WTC11 (cell line): ENCODE data around the gene FYN. TPM values are rescaled to one million over a fixed set of nuclear protein-coding genes. Genes with fewer than 3 reads are reported as not detected.

Experiments used
- ATAC-seq: fragments of 200-7000 bp; cut with Tn5 transposase; 2 replicates; pipeline ENCODE4 v1.10.0; 2021; ENCODE audit warnings: mild to moderate bottlenecking, moderate library complexity
- CTCF ChIA-PET: fragments of 300-600 bp; sonication (Branson Sonifier 250); formaldehyde crosslinking; loops from one replicate; lab custom pipeline; 2021; ENCODE audit warnings: antibody characterized with exemption; lab: Charles Lee
- POLR2A ChIA-PET: fragments of 350-600 bp; sonication (Branson Sonifier 250); formaldehyde crosslinking; loops from one replicate; lab custom pipeline; 2021; ENCODE audit warnings: antibody characterized with exemption; lab: Charles Lee
- DNase-seq: peaks from one replicate; pipeline ENCODE4 v3.0.0; 2021; ENCODE audit warnings: low spot score
- H3K27ac Mint-ChIP-seq: 2 replicates; pipeline ENCODE4 v1.8.0; 2021; ENCODE audit warnings: mixed read lengths
- H3K27me3 Mint-ChIP-seq: 2 replicates; pipeline ENCODE4 v1.8.0; 2021; ENCODE audit warnings: low read depth, mild to moderate bottlenecking, moderate library complexity, mixed read lengths
- H3K36me3 Mint-ChIP-seq: 2 replicates; pipeline ENCODE4 v1.8.0; 2021; ENCODE audit warnings: mixed read lengths
- H3K4me1 Mint-ChIP-seq: 2 replicates; pipeline ENCODE4 v1.8.0; 2022; ENCODE audit warnings: mixed read lengths
- H3K4me3 Mint-ChIP-seq: 2 replicates; pipeline ENCODE4 v1.8.0; 2021; ENCODE audit warnings: mild to moderate bottlenecking, moderate library complexity, mixed read lengths
- H3K9me3 Mint-ChIP-seq: 2 replicates; pipeline ENCODE4 v1.8.0; 2021; ENCODE audit warnings: mixed read lengths
- CREB1 ChIP-seq: sonication (generic); formaldehyde crosslinking; IDR thresholded peaks from 2 replicates; pipeline ENCODE4 v1.8.0; 2023; ENCODE audit warnings: mild to moderate bottlenecking, missing genetic modification reagents
- EMX1 ChIP-seq: fragments of 250-450 bp; sonication (Bioruptor Pico); IDR thresholded peaks from 2 replicates; pipeline ENCODE4 v1.8.0; 2021; ENCODE audit warnings: mild to moderate bottlenecking
- ERG ChIP-seq: fragments of 250-450 bp; sonication (Bioruptor Pico); IDR thresholded peaks from 2 replicates; pipeline ENCODE4 v1.8.0; 2021; ENCODE audit warnings: mild to moderate bottlenecking
- ESRRA ChIP-seq: sonication (generic); formaldehyde crosslinking; IDR thresholded peaks from 2 replicates; pipeline ENCODE4 v1.8.1; 2022; ENCODE audit warnings: mild to moderate bottlenecking, missing genetic modification reagents, borderline replicate concordance
- FOXJ3 ChIP-seq: sonication (generic); formaldehyde crosslinking; IDR thresholded peaks from 2 replicates; pipeline ENCODE4 v1.9.0; 2021; ENCODE audit warnings: missing genetic modification reagents, mild to moderate bottlenecking, borderline replicate concordance
- FOXP4 ChIP-seq: sonication (generic); formaldehyde crosslinking; IDR thresholded peaks from 2 replicates; pipeline ENCODE4 v1.8.0; 2022; ENCODE audit warnings: mild to moderate bottlenecking, missing genetic modification reagents
- IRF1 ChIP-seq: sonication (generic); formaldehyde crosslinking; IDR thresholded peaks from 2 replicates; pipeline ENCODE4 v1.8.0; 2023; ENCODE audit warnings: missing genetic modification reagents
- IRF2 ChIP-seq: sonication (generic); formaldehyde crosslinking; IDR thresholded peaks from 2 replicates; pipeline ENCODE4 v1.8.0; 2022; ENCODE audit warnings: low read depth, missing genetic modification reagents, borderline replicate concordance
- MAX ChIP-seq: sonication (generic); formaldehyde crosslinking; IDR thresholded peaks from 2 replicates; pipeline ENCODE4 v1.8.0; 2022; ENCODE audit warnings: mild to moderate bottlenecking, missing genetic modification reagents
- NFATC4 ChIP-seq: fragments of 250-450 bp; sonication (Bioruptor Pico); IDR thresholded peaks from 2 replicates; pipeline ENCODE4 v1.9.0; 2021; ENCODE audit warnings: mild to moderate bottlenecking
- NFYB ChIP-seq: sonication (generic); formaldehyde crosslinking; conservative IDR thresholded peaks from 2 replicates; pipeline ENCODE4 v1.8.0; 2022; ENCODE audit warnings: low read depth, missing genetic modification reagents
- NR2C2 ChIP-seq: sonication (generic); formaldehyde crosslinking; IDR thresholded peaks from 2 replicates; pipeline ENCODE4 v1.8.0; 2022; ENCODE audit warnings: mild to moderate bottlenecking, missing genetic modification reagents
- RELA ChIP-seq: sonication (generic); formaldehyde crosslinking; IDR thresholded peaks from 2 replicates; pipeline ENCODE4 v1.8.1; 2022; ENCODE audit warnings: missing genetic modification reagents, mild to moderate bottlenecking, borderline replicate concordance
- SP1 ChIP-seq: sonication (generic); formaldehyde crosslinking; conservative IDR thresholded peaks from 2 replicates; pipeline ENCODE4 v1.8.1; 2022; ENCODE audit warnings: missing genetic modification reagents
- ZBTB21 ChIP-seq: sonication (generic); formaldehyde crosslinking; IDR thresholded peaks from 2 replicates; pipeline ENCODE4 v1.8.1; 2023; ENCODE audit warnings: mild to moderate bottlenecking, missing genetic modification reagents, borderline replicate concordance
- ZBTB43 ChIP-seq: sonication (generic); formaldehyde crosslinking; IDR thresholded peaks from 2 replicates; pipeline ENCODE4 v1.8.1; 2023; ENCODE audit warnings: mild to moderate bottlenecking, missing genetic modification reagents
- ZMAT4 ChIP-seq: fragments of 250-450 bp; sonication (Bioruptor Pico); IDR thresholded peaks from 2 replicates; pipeline ENCODE4 v1.9.0; 2021; ENCODE audit warnings: mild to moderate bottlenecking
- ZNF138 ChIP-seq: sonication (generic); formaldehyde crosslinking; conservative IDR thresholded peaks from 2 replicates; pipeline ENCODE4 v1.8.1; 2022; ENCODE audit warnings: mild to moderate bottlenecking, moderate library complexity, missing genetic modification reagents
- ZNF232 ChIP-seq: sonication (generic); formaldehyde crosslinking; IDR thresholded peaks from 2 replicates; pipeline ENCODE4 v1.8.0; 2022; ENCODE audit warnings: mild to moderate bottlenecking, missing genetic modification reagents
- ZSCAN18 ChIP-seq: fragments of 250-450 bp; sonication (Bioruptor Pico); IDR thresholded peaks from 2 replicates; pipeline ENCODE4 v2.1.2; 2022; ENCODE audit warnings: mild to moderate bottlenecking, moderate library complexity
- total RNA-seq: library from RNA; stranded (reverse); gene quantifications from 3 replicates; pipeline ENCODE4 v1.2.3, GENCODE V29; 2021

Gene FYN
- total RNA-seq, 1 experiment from 2014 or later: 63.9 TPM

GRCh38 chr6:111624401-111625098 lies 248.7 kb downstream of the FYN start:
- no peak overlapping the region for H3K4me3 Mint-ChIP-seq
- no peak for ATAC-seq

GRCh38 chr6:111623046-111623718 lies 250.1 kb downstream of the FYN start:
- Mint-ChIP-seq H3K36me3 (no peaks in the 10 kb centered on the region), H3K27ac (no peak overlapping the region), H3K4me1 (peaks cover 10% of the 10 kb centered on the region), H3K4me3 (no peak overlapping the region), H3K9me3 (no peaks in the 10 kb centered on the region), H3K27me3 (no peaks in the 10 kb centered on the region; the same call in none of the 2 replicates)
- ChIA-PET POLR2A (no interaction called here), CTCF (interaction anchor here (1.0 kb wide), 1 partner anchor 19 kb away, joined by 4 read pairs; no protein-coding TSS in a partner anchor)
- DNase-seq: no peak
- ATAC-seq: peak; percentile 20; the same call in 1 of the 2 replicates
- TF ChIP-seq RELA (CRISPR knock-in tag) (no peak), ZNF138 (no peak), ZBTB21 (CRISPR knock-in tag) (no peak), IRF1 (no peak), ZNF232 (CRISPR knock-in tag) (no peak), NFATC4 (CRISPR knock-in tag) (no peak), NR2C2 (no peak), ERG (no peak), ESRRA (CRISPR knock-in tag) (no peak), NFYB (CRISPR knock-in tag) (no peak), SP1 (CRISPR knock-in tag) (no peak)

More at GRCh38 chr6:111624401-111625098, 248.7 kb downstream of the FYN start:
- Mint-ChIP-seq H3K9me3 (no peaks in the 10 kb centered on the region), H3K36me3 (no peaks in the 10 kb centered on the region), H3K27ac (no peak overlapping the region), H3K27me3 (no peaks in the 10 kb centered on the region; the same call in none of the 2 replicates), H3K4me1 (peaks cover 10% of the 10 kb centered on the region)
- ChIA-PET CTCF (interaction anchor here (0.8 to 1.0 kb wide), 3 partner anchors 18 to 366 kb away, joined by 3 to 4 read pairs (median 3); partner anchors contain the start of gene TRAF3IP2), POLR2A (no interaction called here)
- no peak for DNase-seq
- TF ChIP-seq ZMAT4 (CRISPR knock-in tag) (no peak), ZBTB43 (CRISPR knock-in tag) (no peak), NFATC4 (CRISPR knock-in tag) (no peak), EMX1 (CRISPR knock-in tag) (no peak), ZSCAN18 (CRISPR knock-in tag) (no peak), IRF2 (CRISPR knock-in tag) (no peak), CREB1 (CRISPR knock-in tag) (no peak), RELA (CRISPR knock-in tag) (no peak), FOXJ3 (CRISPR knock-in tag) (no peak), MAX (no peak), FOXP4 (CRISPR knock-in tag) (no peak)
